NOMO-1 (cell line): ENCODE measurements around the gene MSMO1.
"Not testable (repeated sequence)": the region's sequence is repeated elsewhere in the genome, so short reads cannot be mapped to it uniquely, and the experiment has no call there.

Source experiments
- DNase-seq, 2 experiments: peaks; one replicate each; lab custom pipeline; 2025; ENCODE audit not compliant: unreplicated experiment in 2 of 2; lab: John Stamatoyannopoulos, UW

Gene MSMO1

DNA sequence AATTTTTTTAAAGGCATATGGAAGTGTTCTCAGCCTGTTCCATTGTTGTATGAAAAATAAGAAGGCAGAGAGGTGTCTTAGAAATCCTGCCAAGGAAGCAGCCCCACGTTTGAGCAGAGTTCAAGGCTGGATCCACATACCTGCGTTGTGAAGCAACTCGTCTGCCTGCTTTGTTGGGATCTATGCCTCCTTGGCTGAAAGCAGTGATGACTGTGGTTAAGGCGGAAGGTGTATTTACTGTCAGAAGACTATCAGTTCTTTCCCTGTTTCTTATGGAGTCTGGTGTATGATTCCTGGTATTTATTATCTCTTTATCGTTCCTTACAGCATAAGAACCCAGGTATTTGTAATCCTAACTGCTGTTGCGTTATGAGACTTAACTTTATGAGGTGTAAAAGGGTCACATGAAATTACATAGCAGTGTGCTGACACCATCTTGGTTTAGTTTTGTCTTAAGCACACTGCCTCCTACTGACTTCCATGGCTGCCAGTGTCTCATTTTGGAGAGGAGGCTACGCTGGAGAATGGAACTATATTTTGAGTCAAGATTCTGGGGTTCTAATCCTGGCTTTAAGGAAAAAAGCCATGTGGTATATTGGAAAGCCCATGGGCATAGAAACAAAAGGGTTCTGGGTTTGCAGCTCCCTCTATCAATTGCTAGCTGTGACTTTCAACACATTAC is 3.1 kb upstream of the MSMO1 start:
- DNase-seq = no peak

DNA sequence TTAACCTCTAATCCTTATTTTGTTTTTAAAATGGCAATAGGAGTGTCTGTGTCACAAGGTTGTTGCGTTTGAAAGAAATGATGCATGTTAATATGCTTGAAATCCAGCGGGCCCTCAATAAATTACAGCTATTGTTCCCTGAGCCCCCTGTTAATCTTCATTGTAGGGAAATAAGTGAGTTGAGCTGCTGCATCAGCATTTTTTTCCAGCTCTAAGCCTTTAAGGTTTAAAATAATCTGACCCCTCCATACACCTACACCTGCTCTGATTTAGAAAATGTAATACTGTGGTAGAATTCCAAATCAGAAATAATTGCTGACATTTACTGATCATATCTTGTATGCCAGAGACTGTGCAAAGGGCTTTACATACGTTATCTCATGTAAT is 2.6 kb upstream of the MSMO1 start:
- no peak for DNase-seq

DNA sequence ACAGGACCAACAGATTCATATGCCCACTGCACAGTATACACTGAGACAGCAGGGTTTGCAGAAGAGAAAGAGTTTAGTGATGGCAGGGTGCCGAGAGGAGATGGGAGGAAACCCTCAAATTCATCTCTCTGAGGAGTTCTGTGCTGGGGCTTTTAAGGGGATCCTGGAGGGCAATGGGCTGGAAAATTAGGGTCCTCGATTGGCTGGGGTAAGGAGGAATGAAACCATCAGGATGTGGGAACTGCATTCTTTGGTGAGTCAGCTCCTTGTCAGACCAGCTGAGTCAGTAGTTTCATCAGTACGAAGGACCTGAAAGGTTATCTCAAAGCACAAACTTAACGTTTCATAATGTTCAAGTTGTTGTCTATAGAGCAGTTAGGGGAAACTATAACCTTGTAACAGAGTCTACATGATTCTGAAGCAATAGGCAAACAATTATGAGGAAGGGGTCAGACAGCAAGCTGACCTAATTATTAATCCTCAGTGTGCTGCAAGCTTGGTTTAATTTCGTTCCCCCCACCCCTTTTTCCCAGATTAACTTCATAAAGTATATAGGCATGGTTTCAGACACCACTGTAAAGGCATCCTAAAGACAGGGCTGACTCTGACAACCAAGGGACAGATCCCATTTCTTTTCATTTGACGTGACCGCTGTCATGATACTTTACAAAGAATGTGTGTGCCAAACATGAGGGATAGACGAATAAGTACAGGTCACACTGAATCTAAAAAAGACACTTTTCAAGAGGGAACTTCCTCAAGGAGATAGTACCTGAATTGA is 1.5 kb upstream of the MSMO1 start:
- no peak for DNase-seq

DNA sequence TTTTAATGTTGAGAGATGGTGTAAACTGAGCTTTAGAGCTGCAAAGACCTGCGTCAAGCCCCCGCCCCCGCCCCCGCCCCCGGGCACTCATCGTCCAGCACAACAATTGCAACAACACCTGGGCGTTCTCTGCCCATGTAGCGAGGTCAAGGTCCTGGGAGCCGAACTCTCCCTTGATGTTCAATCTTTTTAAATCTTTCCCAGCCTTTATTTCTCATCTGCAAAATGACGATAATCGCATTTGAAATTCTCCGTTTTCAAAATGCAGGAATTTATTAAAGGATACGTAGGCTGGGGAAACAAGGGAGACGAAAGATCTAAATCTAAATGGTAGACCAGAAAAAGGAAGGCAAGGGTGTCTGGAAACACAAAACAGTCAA is 648 bp upstream of the MSMO1 start:
- DNase-seq = no peak

DNA sequence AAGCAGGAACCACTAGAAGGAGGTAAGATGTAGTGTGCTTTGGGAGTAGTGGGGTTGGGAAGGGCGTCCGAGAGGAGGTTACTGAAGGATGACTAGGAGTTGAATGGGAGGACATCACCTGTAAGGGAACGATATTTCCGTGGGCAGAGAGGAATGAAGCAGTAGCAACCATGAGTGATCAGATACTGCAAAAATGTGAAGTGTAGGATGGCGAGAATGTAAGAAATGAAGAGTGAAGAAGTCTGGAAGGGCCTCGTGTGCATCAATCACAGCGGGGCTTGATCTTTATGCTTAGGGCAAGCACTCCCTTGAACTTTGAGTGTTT is 594 bp downstream of the MSMO1 start:
- no peak for DNase-seq

DNA sequence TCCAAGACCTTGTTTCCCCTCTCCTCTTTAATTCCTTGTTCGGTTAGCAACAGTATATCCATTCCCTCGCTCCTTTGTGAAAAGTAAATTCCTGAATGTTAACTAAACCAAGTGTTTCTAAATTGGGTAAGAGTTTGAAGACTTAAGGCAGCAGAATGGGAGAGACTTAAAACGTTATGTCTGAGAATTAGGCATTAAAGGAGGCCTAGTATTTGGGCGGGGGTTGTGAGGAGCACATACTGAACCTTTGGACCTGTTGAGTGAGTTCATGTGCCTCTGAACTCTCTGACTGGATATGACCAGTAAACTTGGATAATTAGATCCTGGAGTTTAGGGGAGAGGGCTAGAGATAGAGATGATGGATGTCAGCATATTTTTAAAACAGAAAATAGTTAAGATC is 1.2 kb downstream of the MSMO1 start:
- no peak for DNase-seq

DNA sequence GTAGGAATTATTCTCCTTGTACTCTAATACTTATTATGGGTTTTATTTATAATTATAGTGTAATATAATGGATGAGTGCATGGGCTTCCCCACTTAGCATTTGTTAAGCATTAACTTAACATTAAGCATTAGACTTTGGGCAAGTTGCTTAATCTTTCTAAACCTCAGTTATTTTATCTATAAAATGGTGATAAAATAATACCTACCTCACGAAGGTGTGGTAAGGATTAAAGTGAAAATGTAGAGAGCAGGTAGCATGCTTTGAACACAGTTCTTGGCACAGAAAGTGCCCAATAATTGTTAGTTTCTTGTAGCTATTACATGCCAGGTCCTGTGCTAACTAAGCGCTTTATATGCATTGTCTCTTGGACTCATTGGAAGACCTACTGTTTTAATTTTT is 2.6 kb downstream of the MSMO1 start:
- no peak for DNase-seq

DNA sequence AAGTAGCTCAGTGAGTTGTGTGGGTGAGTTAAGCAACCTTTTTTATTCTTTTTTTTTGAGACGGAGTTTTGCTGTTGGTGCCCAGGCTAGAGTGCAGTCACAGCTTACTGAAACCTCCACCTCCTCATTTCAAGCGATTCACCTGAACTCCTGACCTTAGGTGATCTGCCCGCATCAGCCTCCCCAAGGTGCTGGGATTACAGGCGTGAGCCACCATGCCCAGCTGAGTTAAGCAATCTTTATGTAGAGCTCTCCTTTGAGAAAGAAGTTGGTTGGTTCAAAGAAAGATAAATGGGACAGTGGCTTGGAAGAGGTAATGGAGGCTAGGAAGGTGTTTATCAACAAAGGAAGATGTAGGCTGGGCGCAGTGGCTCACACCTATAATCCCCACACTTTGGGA is 3.2 kb downstream of the MSMO1 start:
- no peak for DNase-seq

DNA sequence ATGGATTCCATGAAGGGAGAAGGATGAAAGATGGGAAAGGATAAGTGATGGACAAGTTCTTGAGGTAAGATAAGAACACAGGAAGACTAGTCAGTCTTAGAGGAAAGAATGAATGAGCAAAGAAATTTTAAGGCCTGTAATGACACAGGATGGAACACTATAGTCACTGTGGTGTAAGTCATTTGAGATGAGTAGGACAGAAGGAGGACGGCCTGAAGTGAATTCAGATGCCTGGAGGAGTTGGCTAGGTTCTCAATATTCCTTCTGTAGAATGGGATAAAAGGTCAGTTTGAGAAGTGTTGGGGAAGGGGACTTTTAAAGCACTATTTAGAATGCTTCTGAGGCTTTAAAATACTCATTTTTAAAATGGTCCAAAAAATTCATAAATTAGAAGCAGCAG is 3.9 kb downstream of the MSMO1 start:
- no peak for DNase-seq

DNA sequence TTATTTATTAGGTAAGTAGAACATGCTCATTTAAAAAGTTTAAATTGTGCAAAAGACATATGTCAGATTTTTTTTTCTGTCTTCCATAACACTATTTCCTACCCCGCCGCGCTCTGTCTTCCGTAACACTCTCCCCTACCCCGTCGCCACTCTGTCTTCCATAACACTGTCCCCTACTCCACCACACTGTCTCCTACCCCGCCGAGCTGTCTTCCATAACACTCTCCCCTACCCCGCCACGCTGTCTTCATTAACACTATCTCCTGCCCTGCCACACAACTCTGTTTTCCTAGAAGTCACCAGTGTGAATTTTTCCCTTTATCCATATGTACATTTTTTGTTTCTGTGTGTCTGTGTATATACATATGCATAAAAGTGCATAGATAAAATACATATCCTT is 4.4 kb downstream of the MSMO1 start:
- DNase-seq = no peak

DNA sequence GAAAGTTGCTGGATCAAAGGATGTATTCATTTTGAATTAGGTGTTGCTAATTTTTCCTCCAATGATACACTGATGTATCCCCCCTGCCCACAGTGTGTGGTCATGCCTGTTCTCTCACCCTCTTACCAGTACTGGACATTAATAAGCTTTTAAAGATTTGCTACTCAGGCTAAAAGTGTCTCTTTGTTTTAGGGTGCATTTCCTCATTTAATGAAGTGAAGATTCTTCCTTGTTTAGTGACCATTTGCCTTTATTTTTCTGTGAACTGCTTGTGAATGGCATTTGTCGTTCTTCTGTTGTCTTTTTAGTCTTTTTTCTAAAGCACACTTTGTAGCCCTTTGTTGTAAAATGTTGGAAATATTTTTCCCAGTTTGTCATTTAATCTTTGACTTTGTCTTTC is 5.0 kb downstream of the MSMO1 start:
- DNase-seq = peak in 1 of 2 experiments; percentile 16

DNA sequence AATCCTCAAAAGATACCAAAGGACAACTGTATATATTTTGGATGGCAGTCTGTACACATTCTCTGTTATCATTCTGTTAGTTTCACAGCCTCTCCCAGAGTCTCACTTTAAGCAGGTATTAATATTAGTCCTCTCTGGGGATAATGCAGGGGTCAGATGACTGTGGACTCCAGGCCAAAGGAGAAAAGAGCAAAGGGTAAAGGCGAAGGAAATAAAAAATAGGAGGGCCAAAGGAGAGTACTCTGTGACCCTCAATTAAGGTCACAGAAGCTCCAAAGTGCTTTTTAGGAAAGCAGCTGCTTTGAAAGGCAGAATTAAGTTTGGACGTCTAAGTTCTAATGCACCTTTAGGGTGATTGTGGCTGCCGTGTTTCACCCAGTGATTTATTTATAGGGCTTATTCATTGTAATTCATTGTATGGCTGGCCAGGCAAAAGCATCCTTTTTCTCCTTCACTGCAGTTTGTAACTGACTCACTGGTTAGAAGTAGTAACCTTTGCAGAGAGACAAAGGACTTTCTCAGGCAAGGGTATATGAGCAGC is 7.8 kb downstream of the MSMO1 start:
- DNase-seq = no peak

DNA sequence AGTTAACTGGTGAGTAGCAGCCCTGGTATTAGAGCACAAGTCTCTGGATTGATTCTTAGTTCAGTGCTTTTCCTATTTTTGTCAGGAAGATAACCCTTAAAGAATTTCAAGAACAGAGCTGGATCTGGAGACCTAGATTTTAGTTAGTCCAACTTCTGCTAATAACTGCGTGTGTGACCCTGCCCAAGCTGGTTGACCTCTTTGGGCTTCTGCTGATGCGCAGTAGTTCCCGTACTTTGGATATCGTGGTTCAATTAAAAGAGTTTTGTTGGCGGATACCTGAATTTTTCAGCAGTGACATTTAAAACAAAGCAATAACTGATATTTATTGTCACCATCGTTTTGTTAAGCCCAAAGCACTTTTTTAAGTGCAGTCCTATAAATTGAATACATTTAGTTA is 9.3 kb downstream of the MSMO1 start:
- DNase-seq = no peak

DNA sequence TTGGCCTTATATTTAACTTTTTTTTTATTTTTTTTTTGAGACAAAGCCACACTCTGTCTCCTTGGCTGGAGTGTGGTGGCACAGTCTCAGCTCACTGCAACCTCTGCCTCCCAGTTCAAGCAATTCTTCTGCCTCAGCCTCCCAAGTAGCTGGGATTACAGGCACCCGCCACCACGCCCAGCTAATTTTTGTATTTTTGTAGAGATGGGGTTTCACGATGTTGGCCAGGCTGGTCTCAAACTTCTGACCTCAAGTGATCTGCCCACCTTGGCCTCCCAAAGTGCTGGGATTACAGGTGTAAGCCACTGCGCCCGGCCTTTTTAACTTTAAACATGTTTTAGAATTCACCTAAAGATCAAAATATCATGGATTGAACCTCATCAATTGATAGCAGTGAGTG is 14.9 kb downstream of the MSMO1 start:
- DNase-seq = not testable (repeated sequence)

DNA sequence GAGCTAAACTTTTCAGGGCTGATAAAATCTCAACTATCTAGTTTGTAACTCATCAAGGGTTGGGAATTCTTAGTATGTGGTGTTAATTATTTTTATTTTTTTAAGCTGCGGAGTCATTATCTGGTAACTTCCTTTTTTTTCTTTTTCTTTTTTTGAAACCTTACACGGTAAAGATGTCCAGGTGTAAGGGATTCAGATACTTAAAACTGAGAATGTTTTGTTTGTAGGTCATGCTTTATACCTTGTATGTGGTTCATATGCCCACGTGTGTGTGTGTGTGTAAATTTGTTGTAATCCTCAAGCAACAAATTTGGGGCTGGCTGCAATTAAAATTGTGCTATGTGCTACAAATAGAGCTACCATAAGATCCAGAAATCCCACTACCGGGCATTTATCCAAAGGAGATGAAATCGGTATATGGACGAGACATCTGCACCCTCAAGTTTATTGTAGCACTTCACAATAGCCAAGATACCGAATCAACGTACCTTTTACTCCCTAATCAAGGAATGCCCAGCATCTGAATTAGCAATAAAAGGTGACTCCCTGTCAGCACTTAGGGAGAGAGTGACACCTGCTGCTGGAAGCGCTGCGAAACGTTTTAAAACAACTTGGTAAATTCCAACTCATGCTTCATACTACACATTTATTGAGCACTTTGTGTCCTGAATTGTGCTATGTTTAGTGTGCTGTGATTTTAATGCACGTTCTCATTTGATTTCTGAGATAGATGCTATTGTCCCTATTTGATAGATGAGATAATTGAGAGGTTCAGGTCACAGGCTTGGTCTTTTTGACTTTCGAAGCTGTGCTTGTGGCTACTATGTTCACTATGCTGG is 16.1 kb downstream of the MSMO1 start:
- DNase-seq = no peak

DNA sequence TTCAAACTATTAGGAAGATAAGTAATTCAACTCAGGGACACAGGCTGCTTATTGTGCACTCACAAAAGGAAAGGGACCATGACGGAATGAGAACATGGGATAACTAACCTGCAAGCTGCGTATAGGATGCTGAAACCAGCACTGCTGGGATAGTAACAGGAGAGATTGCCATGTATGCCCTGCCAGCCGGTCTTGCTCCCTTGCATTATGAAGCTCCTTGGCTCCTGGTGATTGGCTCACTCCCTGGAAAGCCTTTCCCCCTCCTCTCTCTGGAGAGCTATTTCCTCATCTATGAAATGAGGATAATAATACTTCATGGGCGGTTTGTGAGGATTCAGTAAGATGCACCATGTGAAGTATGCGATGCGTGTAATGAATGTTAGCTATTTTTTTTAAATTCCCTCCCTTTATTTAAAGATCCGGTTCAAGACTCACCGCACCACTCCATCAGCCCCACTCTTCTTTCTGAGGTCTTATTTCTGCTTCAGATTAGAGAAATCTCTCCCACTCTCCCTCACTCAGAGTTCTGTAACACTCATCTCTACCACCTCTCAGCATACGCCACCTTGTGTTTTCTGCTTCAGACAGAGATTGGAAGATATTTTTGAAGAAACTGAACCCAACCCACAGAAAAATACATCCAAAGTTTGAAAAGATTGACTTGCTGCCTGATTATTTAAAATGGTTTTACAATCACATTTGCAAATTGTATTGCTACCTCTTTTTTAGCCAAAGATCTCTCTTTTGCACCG is 18.4 kb downstream of the MSMO1 start:
- no peak for DNase-seq

DNA sequence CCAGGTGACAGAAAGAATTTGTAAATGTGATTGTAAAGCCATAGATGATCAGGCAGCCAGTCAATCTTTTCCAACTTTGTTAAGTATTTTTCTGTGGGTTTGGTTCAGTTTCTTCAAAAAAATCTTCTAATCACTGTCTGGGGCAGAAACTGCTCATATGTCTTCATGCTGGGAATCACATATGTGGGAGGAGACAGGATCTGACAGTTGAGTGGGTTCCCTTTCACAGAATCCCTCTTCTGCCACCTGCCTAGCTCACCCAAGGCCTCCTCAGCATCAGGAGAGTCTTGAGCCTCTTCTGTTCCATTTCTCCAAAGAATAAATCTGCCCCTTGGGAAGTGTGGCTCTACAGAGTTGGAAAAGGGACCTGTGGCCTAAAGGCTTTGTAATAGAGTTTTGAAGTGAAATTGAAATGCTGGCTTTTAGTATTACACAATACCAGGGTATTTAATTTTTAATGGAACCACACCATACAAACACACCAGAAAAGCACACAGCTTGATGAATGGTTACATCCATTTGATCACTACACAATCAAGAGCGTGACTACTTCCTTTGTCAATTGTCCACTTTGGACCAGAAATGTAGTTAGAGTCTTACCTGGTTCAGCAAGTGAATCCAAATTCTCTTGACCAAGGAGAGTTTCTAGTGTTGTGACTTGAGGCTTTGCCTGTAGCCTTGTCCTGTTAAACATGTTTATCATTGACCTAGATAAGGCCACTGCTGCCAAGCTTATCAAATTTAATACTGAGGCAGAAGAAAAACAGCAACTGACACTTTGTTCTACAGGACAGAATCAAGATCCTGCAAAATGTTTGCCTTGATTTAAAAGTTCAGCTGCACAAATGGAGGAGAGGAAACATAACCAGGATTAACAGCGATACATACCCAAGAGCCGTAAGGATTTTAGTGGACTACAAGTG is 20.4 kb downstream of the MSMO1 start:
- no peak for DNase-seq

DNA sequence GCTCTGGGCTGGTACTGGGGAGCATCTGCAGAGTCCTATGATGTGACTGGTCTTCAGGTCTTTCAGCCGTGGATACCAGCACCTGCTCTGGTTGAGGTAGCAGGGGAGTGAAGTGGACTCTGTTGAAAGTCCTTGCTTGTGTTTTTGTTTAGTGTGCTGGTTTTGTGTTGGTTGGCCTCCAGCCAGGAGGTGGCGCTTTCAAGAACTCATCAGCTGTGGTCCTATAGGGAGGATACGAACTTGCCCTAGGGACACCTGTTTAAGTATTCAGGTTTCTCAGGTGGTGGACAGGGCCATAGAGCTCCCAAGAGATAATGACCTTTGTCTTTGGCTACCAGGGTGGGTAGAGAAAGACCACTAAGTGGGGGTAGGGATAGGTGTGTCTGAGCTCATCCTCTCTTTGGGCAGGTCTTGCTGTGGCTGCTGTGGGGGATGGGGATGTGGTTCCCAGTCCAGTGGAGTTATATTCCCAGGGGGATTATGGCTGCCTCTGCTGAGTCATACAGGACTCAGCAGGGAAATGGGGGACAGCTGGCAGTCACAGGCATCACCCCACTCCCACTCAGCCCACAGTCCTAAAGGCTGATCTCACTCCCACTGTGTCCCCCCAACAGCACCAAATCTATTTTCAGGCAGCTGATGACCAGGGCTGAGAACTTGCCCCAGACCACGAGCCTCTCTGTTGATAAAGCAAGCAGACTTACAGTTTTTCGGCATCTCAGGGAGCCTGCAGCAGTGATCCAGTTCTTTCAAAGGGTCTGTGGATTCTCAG is 24.1 kb downstream of the MSMO1 start:
- no peak for DNase-seq

DNA sequence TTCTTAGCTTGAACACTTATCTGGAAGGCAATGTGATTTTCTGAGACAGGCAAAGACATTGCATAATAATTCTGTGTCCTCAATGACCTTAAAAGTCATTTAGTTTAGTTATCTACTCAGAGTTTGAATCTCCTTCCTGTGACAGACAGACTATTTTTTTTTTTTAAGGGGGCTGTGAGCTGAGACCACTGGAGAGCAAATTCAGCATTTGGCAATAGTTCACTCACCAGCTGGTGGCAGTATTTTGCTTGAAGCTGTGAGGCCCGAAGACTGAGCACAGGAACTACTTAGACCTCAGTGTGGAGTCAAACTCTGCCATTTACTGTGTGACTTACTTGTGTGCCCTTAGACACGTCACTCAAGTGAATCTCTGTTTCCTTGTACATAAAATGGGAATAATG is 28.4 kb downstream of the MSMO1 start:
- DNase-seq = peak; percentile 9 to 45
